Frontal cortex (tissue), 4 donors: ENCODE measurements around the gene DCTD. TPM values are rescaled to one million over a fixed set of nuclear protein-coding genes. Genes with fewer than 3 reads are reported as not detected.
A peak's percentile ranks its signal among the peaks of the same experiment; 100 is the strongest.

ENCODE experiments used
- DNase-seq, 2 donors: peaks; one replicate each; pipeline ENCODE4 v3.0.0; 2012; ENCODE audit warnings: low spot score in 2 of 2
- FAIRE-seq: peaks from 2 replicates; lab custom pipeline; 2012; peaks lifted over from hg19 to GRCh38; lab: Jason Lieb, UNC
- total RNA-seq: library from RNA; depleted of rRNA; stranded (reverse); fragments of >200 nt; gene quantifications from one replicate; pipeline ENCODE4 v1.2.3, GENCODE V29; 2014
- donor health status: control.
- donor health status: control.
- donor health status: control.

DCTD gene
- total RNA-seq, 1 donor from 2014 or later, result 24.9 TPM

DNA sequence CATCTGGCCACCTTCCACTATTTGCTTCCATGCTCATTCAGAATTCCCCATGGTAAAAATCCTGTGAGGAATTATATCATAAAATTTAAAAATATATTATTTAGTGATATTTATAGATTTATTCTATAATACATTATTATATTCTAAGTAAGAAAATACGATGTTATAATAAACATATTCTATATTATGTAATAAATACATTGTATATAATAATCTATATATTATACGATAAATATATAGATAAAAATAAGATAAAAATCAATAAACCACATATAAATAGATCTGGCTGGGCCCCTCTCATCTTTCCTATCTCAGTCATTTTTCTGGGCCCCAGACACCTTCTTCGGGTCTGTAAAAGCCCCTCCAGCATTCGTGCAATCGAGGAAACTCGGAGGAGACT is 68.5 kb downstream of the DCTD start:
- no peak for DNase-seq
- FAIRE-seq, result peak; percentile 64

DNA sequence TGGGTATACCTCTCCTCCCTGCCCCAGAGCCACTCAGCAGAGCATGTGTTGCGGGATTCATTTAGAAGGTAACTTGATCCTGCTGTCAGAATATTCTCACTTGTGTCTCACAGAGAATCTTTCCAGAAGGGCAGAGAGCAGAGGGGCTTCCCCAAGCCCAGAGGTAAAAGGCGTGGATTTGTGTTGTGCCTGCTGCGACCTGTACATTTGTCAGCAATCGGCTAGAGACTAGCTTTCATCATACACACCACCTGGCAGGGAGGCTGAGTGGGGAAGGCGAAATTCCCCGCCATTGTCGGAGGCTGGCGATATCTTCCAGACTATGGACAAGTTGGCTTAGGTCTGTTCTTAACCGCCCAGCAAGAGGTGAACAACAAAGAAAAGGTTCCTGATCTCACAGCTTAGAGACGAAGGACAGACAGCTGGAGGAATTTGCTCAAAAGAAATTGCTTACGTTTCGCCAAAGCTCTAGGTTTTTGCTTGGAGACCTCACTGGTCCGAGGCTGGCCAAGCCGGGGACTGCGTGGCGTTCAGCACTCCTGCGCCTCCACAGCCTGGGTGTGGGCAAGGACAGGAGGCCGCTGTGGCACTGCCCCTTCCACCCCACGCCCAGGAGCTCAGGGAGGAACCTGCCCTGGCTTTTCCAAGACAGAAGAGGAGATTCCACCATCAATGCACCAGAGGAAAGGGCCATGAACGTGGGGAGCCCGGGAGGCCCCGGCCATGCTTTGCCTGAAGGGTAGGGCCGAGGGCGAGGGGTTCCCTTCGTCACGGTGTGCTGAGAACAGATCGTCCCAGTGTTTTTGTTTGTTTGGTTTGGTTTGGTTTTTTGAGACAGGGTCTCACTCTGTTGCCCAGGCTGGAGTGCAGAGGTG is 69.4 kb downstream of the DCTD start:
- FAIRE-seq (no peak), DNase-seq (no peak)

DNA sequence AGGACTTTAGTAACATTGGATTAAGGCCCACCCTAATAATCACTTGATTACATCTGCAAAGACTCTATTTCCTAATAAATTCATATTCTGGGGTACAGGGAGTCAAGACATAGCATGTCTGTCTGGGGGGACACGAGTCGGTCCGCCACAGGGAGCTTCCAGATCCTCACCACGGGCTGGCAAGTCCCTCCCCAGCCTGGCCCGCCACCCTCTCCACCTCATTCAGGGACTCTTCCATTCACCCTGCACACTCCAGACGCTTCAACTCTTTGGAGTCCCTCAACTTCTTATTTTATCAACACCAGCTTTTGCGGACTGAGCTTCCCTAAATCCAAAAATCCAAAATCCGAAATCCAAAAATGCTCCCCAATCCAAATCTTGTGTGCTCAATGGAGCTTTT is 71.2 kb downstream of the DCTD start:
- FAIRE-seq (no peak), DNase-seq (no peak)

DNA sequence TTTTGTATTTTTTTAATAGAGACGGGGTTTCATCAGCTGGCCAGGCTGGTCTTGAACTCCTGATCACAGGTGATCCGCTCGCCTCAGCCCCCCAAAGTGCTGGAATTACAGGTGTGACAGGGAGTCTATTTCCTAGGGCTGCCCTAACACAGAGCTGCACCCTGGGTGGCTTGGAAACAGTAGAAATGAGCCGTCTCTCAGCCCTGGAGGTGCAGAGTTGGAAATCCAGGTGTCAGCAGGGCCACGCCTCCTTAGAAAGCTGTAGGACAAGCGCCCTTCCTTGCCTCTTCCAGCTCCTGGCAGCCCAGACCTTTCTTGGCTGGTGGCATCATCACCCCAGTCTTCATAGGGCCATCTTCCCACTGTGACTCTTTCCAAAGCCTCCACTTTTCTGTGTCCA is 71.6 kb downstream of the DCTD start:
- FAIRE-seq (no peak), DNase-seq (no peak)

DNA sequence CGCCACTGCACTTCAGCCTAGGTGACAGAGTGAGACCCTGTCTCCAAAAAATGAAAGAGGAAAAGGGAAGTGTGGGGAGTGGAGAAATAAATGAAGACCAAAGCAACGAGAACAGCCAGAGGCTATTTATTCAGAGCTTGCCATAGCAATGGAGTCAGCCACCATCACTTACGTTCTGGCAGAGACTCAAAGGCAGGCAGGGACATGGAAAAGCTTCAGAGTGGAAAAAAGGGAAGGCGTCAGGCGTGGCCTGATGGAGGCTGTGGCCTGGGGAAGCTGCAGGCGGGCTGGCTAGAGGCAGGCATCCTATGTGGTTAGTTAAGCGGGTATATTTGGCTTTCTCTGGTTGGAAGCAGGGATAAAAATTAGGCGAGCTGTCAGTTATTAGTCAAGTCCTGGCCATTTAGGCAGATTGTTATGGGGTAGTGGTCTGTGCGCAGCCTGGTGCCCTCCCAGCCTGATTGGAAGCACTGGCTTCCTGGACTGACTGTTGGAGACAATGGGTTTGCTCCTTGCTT is 73.3 kb downstream of the DCTD start:
- no peak for FAIRE-seq
- no peak for DNase-seq

DNA sequence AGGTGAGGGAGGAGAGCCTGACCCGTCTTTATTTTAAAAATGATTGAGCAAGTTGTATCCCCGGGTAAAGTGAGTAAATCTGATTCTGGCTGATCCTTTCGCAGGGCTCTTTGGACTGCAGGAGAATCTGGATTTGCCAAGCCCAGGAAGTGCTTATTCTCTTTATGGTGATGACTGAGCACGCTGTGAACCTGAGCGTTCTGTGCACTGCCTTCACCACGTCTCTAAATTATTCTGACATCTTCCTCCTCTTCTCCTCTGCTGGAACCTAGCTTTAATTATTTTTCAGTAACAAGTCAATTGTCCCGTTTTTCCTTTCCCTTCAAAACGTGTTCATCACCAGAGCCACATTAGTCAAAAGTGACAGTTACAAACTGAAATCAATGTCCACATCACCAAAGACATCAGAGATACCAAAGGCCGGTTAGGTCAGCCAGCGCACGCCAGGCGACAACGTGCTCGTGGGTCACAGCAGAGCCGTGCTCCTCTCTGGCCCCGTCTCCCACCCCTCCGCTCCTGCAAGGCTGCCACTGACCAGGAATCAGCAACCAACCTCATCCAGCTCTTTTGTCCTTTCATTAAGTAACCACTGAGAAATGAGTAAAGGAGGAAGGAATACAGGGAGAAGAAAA is 74.3 kb downstream of the DCTD start:
- DNase-seq (no peak), FAIRE-seq (no peak)

DNA sequence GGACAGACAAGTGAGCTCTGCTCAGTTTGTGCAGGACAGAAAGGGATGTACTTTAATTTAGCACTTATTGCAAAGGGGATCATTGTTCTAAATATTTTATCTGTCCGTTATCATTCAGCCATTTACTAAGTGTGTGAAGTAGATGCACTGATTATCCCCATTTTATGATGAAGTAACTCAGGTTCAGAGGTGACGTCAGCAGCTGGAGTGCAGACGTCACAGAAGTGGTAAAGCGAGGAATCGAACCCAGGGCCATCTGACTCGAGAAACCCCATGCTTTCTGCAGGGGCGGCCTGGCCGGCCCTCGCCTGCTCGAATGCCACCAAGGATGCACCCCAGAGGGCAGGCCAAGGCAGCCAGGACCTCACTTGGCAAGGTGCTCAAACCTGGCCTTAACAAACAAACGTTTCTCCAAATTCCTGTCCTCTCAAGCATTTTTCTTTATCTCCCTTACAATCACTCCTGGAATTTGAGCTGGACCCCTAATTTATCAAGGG is 75.0 kb downstream of the DCTD start:
- DNase-seq (no peak), FAIRE-seq (no peak)

DNA sequence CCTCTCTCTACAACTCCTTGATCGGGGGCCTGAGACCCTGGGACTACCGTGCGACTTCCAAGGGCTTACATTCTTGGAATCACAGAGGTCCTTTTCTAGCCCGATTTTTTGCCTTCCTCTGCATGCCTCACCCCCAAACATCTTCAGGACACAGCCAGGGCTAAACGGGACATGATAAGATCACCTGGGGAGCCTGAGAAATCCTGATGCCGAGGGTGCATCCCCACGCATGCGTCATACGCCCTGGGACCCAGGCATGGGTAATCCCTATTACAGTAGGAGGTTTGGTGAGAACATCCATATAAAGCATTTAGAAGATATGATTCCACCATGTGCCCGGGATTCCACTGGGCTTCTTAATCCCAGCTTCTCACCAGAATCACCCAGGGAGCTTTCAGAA is 77.1 kb downstream of the DCTD start:
- DNase-seq (no peak), FAIRE-seq (no peak)

Other genes starting within 250 kb of the DCTD start
- gene WWC2, start 181.9 kb upstream of the DCTD start, total RNA-seq, result 13.5 TPM